NCI-H82 treated with DMSO at 0.1 percent for 48 hours (cell line): ENCODE data around the gene C2orf72.
A peak's percentile ranks its signal among the peaks of the same experiment; 100 is the strongest.
"Not testable (repeated sequence)": the region's sequence is repeated elsewhere in the genome, so short reads cannot be mapped to it uniquely, and the experiment has no call there.

Experiments used
- DNase-seq: peaks from one replicate; lab custom pipeline; 2025; ENCODE audit not compliant: unreplicated experiment; lab: John Stamatoyannopoulos, UW

Gene C2orf72

GRCh38 chr2:231037202-231037730 lies at the start of gene C2orf72:
TSS of gene C2orf72 (plus strand) at chr2:231037523. CDS start at chr2:231037566, 43 bp downstream.
- DNase-seq = no peak

GRCh38 chr2:230989731-230990130 lies 47.6 kb upstream of the C2orf72 start:
- DNase-seq = no peak

- DNase-seq = no peak
Measured at GRCh38 chr2:230990131-230990898, 47.0 kb upstream of the C2orf72 start.

DNA sequence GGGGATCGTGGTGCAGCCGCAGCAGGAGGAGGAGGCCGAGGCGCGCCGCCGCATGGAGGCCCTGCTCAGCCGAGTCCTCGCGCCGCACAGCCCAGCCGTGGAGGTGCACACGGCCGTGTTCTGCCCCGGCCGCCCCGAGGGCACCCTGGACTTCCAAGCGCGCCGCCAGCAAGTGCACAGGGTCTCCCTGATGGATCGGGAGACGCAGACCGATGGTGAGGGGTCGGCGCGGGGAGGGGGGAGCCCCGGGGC lies 46.5 kb upstream of the C2orf72 start:
- no peak for DNase-seq

- DNase-seq = no peak
Measured at GRCh38 chr2:230991598-230991997, 45.7 kb upstream of the C2orf72 start.

DNA sequence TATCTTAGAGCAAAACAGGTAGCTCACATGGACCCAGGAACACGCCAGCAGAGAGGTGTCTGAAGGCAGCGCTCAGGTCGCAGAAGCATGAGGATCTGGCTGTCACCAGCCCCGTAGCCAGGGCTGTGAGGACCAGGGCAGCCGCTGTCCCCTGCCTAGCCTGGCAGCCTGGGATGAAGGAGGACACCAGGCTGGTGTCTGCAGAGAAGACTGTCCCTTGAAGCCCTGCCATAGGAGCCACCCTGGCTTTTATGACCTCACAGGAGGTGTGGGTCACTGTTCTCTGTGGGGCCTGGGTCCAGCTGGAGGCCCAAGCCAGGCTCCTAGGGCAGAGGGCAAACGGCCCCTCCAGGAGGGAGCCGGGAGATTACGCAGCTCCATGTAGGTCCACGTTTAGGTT lies 41.5 kb upstream of the C2orf72 start, which contains the start of gene SPATA3:
TSS of gene SPATA3 (plus strand) at position 301 of the 400 bp plus-strand sequence. CDS start 113 bp downstream, outside the sequence.
- no peak for DNase-seq

DNA sequence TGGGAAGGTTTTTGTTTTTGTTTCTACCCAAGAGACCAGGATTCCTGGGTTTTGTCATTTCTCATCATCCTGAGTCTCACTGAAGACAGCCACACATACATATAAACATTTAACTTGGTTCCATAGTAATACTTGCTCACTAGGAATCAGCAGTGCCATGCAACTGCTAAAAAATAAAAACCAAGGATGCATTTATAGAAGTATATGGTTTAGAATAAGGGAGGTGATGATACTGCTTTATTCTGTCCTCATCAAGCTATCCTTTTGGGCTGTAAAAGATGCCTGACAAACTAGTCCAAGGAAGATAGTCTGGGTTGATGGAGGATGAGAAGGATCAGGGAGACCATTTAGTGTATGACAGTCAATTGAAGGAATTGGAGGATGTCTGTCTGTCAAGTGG lies 40.7 kb upstream of the C2orf72 start:
- no peak for DNase-seq

GRCh38 chr2:230998882-230999281 lies 38.4 kb upstream of the C2orf72 start:
- DNase-seq = no peak

DNA sequence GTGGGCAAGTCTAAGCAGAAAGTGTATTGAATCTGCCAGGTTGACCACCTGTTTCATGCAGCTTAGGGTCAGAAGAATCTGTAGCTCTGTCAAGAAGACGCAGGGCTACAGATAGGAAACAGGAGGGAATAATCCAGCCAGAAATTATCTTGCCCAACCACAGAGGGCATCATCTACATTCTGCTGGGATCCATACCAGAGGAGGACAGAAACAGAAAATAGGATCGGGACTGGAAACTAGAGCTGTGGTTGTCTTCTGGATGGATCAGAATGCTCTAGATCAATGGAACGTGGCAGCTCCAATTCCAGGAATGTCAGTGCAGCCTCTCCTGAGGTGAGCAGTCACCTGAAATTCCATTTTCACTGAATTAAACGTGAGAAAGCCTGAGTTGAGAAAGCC lies 37.8 kb upstream of the C2orf72 start:
- DNase-seq = no peak

DNA sequence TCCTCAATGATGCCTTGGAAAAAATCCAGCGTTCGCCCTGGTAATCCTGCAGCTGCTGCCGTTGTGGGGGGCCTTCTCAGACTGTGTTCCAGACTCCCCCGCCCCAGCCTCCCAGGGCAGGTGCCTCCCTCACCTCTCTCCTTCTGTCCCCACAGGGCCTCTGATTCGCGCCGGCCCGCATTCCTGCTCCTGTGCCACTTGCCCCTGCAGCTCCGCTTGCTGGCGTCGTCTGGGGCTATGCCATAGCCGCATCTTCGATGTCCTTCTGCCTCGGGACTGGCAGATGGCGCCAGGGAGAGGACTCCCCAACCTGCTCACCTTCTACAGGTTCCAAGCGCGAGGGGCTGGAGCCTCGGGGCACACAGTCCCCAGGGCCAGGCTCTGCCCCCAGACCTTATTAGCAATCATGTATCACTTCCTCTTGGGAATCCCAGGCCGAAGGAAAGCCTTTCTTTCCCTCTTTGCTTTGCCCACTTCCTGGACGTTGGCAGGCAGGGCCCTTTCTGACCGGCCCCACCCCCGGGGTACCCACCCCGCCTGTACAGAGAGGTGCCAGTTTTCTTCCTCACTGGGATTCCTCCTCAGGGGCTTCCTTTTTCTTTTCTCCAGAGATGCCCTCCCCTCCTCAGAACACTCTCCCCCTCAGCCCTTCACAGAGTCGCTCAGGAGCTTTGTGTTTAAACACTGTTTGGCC lies 37.0 kb upstream of the C2orf72 start:
- DNase-seq = no peak

DNA sequence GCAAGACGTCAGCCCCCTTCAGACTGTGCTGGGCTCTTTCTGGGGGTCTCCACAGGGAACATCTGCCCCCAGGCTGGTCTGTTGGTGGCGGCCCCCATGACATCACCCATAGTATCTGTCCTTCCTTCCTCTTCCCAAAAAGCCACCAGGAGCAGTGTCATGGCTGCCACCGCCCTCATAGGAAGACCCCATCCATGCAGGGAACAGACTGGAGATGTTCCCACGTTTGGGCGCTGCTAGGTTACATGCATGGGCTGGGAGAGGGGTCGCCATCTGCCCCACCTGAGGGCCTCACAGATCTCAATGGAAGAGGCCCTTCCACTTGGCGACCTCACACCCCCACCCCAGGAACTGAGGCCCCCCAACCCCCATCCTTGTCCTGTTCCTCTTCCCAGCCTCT lies 36.3 kb upstream of the C2orf72 start:
- DNase-seq = no peak

GRCh38 chr2:231001921-231002320 lies 35.4 kb upstream of the C2orf72 start:
- DNase-seq = no peak

GRCh38 chr2:231002641-231003040 lies 34.7 kb upstream of the C2orf72 start:
- DNase-seq = no peak

DNA sequence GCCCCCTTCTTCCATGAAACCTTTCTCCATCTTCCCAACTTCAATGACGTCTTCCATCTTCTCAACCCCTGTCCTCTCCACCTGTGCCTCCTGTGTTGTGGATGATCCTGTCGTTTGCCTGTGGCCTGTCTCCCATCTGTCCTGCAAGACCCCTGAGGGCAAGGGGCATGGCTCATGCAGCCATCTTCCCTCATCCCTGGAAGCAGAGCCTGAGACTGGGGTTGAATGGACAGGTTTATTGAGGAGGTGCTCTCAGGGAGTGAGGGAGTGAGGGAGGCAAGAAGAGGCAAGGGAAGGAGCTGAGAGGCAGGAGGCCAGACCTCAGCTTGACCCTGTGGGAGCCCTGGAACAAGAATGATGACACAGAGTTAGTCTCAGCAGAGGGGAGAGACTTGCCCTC lies 34.1 kb upstream of the C2orf72 start:
- DNase-seq = no peak

DNA sequence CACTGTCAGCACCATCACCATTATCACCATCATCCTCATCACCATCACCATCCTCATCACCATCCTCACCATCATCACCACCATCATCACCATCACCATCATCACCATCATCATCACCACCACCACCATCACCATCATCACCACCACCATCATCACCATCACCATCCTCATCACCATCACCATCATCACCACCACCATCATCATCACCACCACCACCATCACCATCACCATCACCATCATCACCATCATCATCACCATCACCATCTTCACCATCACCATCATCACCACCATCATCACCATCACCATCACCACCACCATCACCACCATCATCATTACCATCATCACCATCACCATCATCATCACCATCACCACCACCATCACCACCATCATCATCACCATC lies 32.4 kb upstream of the C2orf72 start:
- not testable (repeated sequence) for DNase-seq

- peak; percentile 40 for DNase-seq
Measured at GRCh38 chr2:231007286-231008098, 29.8 kb upstream of the C2orf72 start.

GRCh38 chr2:231008131-231008530 lies 29.2 kb upstream of the C2orf72 start:
- DNase-seq = no peak

DNA sequence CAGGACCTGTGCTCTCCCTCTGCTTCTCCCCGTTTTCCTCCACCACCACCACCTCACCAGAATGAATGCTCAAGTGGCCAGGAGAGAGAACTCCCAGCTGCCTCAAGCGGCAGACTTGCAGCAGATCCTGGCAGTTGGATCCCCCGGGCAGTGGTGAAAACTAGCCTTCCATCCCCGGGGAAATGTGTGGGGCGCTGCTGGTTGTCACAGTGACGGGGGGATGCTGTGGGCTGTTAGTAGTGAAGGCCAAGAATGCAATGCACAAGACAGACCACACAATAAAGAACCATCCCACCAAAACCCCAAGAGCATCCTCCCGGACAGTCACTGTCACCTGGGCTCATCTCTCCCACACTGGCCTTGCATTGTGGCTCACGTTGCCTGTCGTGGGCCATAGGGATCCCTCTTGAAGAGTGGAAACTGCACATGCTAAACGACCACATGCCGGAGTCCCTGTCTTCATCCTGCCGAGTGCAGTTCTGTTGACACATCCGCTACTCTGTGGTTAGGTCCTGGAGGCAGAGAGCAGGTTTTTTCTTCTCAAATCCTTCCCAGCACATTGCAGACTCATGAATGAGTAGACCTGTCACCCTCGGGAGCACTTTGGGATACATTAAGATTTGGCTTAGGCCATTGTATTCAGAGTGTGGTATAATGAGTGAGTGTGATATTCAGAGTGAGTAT lies 27.9 kb upstream of the C2orf72 start:
- no peak for DNase-seq

DNA sequence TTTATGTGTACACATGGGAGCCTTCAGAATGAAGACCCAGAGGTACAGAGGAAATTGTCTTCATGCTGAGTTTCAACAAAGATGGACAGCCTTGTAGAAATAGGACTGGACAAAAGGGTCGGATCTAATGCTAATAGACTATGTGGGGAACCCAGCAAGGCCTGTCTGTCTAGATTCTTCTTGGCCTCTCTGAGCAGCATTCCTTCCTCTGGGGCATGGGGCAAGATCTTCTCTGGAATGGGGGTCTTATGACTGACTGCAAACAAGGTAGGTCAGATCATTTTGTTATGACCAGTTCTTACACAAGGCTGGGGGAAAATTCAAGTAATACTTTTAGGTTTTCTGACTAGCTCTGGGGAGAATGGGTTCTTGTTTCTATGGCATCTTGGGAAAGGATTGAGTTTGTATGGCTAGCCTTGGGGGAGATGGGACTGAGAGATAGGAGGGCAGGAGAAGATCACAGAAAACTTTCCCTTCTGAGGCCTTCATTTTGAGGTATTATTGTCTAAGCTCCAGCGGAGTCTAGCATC lies 27.1 kb upstream of the C2orf72 start:
- DNase-seq = no peak

DNA sequence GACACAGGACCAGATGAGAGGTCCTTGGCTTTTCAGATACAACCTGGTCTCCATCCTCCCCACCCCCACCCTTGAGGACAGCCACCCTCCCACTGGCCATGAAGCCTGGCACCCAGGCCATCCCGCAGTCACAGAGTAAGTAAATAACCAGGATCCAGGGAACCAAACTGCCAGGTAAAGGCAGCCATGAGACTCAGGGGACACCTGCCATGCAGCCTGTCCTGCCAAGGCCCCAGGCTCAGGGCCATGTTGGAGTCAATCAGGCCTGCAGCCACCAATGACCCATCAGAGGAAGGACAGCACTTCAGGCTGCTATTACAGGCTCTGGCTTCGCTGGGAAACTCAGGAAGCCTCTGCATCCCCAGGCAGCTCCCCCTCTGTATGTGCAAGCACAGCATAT lies 25.8 kb upstream of the C2orf72 start:
- DNase-seq = no peak

- DNase-seq = no peak
Measured at GRCh38 chr2:231012463-231012862, 24.9 kb upstream of the C2orf72 start.
